Adrenal gland (tissue), 12 donors: Measurements from ENCODE around the gene TBRG4. TPM values are rescaled to one million over a fixed set of nuclear protein-coding genes. Genes with fewer than 3 reads are reported as not detected.

Source experiments
- DNase-seq, 7 donors: peaks; one replicate each; pipeline ENCODE4 v3.0.0-alpha.2; 2019 to 2020
- H3K27ac ChIP-seq, 5 donors: fragments of 200-600 bp; sonication (generic) in 4 of 5; 1 replicate in 3 of 5; 2 replicates in 2 of 5; pipeline versions ENCODE4 v1.5.1 to v1.8.0; 2016 to 2020; ENCODE audit warnings: mild to moderate bottlenecking in 1 of 5
- H3K27me3 ChIP-seq: fragments of 200-600 bp; 2 replicates; pipeline ENCODE4 v1.8.0; 2021
- H3K36me3 ChIP-seq, 2 donors: fragments of 200-600 bp; replicated peaks in 1 of 2; 1 replicate in 1 of 2; 2 replicates in 1 of 2; pipeline versions ENCODE4 v1.5.1 to v1.8.0; 2018 to 2022
- H3K4me1 ChIP-seq, 2 donors: fragments of 200-600 bp; replicated peaks in 1 of 2; 1 replicate in 1 of 2; 2 replicates in 1 of 2; pipeline versions ENCODE4 v1.5.1 to v1.8.0; 2018 to 2021
- H3K4me3 ChIP-seq, 4 donors: fragments of 200-600 bp; sonication (generic) in 3 of 4; one replicate each; pipeline ENCODE4 v1.5.1; 2016 to 2018
- H3K9me3 ChIP-seq, 3 donors: fragments of 200-600 bp; sonication (generic) in 1 of 3; replicated peaks in 1 of 3; 1 replicate in 2 of 3; 2 replicates in 1 of 3; pipeline versions ENCODE4 v1.5.1 to v1.8.0; 2016 to 2021
- CTCF ChIP-seq, 6 experiments: fragments of 450-650 bp in 4 of 6; fragments of 200-600 bp in 2 of 6; sonication (generic) in 1 of 6; IDR thresholded peaks; 1 replicate in 5 of 6; 2 replicates in 1 of 6; pipeline versions ENCODE4 v1.5.1 to v1.8.0; 2016 to 2021; ENCODE audit warnings: antibody characterized with exemption in 6 of 6, mild to moderate bottlenecking in 2 of 6, moderate library complexity in 1 of 6
- POLR2A ChIP-seq, 2 donors: fragments of 450-650 bp; IDR thresholded peaks; one replicate each; pipeline ENCODE4 v1.6.1; 2017; ENCODE audit warnings: antibody characterized with exemption in 2 of 2, mild to moderate bottlenecking in 2 of 2, moderate library complexity in 1 of 2
- WGBS, 4 donors: extraction: QIAGEN DNeasy Blood & Tissue Kit in 2 of 4; methylation state at CpG; one replicate each; pipeline versions ENCODE4 v1.1.5 to v1.1.7; 2013 to 2017; 5-methylcytosine and 5-hydroxymethylcytosine counted together
- intact Hi-C, 2 donors: fragments of 100-400 bp; cut with DNase I; formaldehyde crosslinking; loops; one replicate each; pipeline versions ENCODE4 v1.14.1 to v1.15.0; 2022 to 2023
- polyA plus RNA-seq, 3 donors: library from polyadenylated mRNA; stranded (reverse); fragments of 200-250 nt in 2 of 3; fragments of 350-450 nt in 1 of 3; fragmentation: Illumina TruSeq in 1 of 3; extraction: RNeasy Lipid Tissue Mini Kit (QIAGEN cat#74804) in 1 of 3; gene quantifications; one replicate each; pipeline ENCODE4 v1.2.3, GENCODE V29; 2013 to 2014
- small RNA-seq, 2 donors: library from RNA; depleted of rRNA; stranded (forward); fragments of <200 nt; gene quantifications; one replicate each; pipeline ENCODE3, GENCODE V24; 2016
- total RNA-seq, 9 donors: library from RNA; depleted of rRNA in 4 of 9; stranded (reverse); fragments of >200 nt in 4 of 9; fragments of 120-200 nt in 1 of 9; fragmentation: NEBNext Ultra II Directional in 1 of 9; extraction: Animal tissue kit (Norgen Biotek cat#: 25700) in 1 of 9; gene quantifications; one replicate each; pipeline versions ENCODE4 v1.1.0 to v1.2.4, GENCODE V29; 2013 to 2023
- donor health status: healthy with polysubstance abuse.
- donor health status: Bipolar disorder and iron deficiency.
- donor health status: DM: yes; HTN: yes; CAD: no.
- donor health status: DM: no; HTN: no; CAD: no.
- donor health status: DM: no; HTN: no; CAD: no.
- donor health status: DM: yes; HTN: yes; CAD: no.

Gene TBRG4
- total and polyA plus RNA-seq, 12 donors: 41.4 to 85.8 (median 58.0) TPM

GRCh38 chr7:45053401-45053800, 58.1 kb downstream of the TBRG4 start:
- TF ChIP-seq POLR2A (IDR thresholded peaks at IDR 0.05): no peak
- TF ChIP-seq CTCF (IDR thresholded peaks at IDR 0.05): no peak
- H3K4me3 ChIP-seq: no peak overlapping the region
- DNase-seq: peak in 1 of 7 donors; percentile 42
- H3K36me3 ChIP-seq: peaks cover 0 to 4% of the 10 kb centered on the region in 2 donors
- intact Hi-C loops: no loop called here
- 63 to 97% (median 85%) methylated on average over 4 to 6 of the region's 6 CpGs for WGBS, 4 donors
- H3K27me3 ChIP-seq: no peaks in the 10 kb centered on the region
- H3K27ac ChIP-seq: no peak overlapping the region
- H3K4me1 ChIP-seq: no peaks in the 10 kb centered on the region
- H3K9me3 ChIP-seq: no peaks in the 10 kb centered on the region

- peak in 1 of 7 donors; percentile 30 for DNase-seq
- H3K36me3 ChIP-seq: peaks cover 0 to 5% of the 10 kb centered on the region in 2 donors
- WGBS, 4 donors: 75 to 91% (median 86%) methylated on average over 3 of the region's 3 CpGs
- TF ChIP-seq POLR2A (IDR thresholded peaks at IDR 0.05) (no peak), CTCF (IDR thresholded peaks at IDR 0.05) (no peak)
- no peaks in the 10 kb centered on the region for H3K9me3 ChIP-seq
- H3K4me1 ChIP-seq: no peaks in the 10 kb centered on the region
- intact Hi-C loops: no loop called here
- H3K27ac ChIP-seq: no peak overlapping the region
- H3K27me3 ChIP-seq: no peaks in the 10 kb centered on the region
- no peak overlapping the region for H3K4me3 ChIP-seq
Observed at GRCh38 chr7:45052011-45052410, 59.5 kb downstream of the TBRG4 start.

- 68 to 96% (median 82%) methylated on average over 2 of the region's 2 CpGs for WGBS, 4 donors
Observed at GRCh38 chr7:45050198-45050597, 61.3 kb downstream of the TBRG4 start.

More at GRCh38 chr7:45050198-45050597, 61.3 kb downstream of the TBRG4 start:
- no peaks in the 10 kb centered on the region for H3K4me1 ChIP-seq
- H3K9me3 ChIP-seq: no peaks in the 10 kb centered on the region
- no peak overlapping the region for H3K4me3 ChIP-seq
- H3K27ac ChIP-seq: no peak overlapping the region
- H3K36me3 ChIP-seq: peaks cover 0 to 5% of the 10 kb centered on the region in 2 donors
- no peaks in the 10 kb centered on the region for H3K27me3 ChIP-seq
- peak in 1 of 7 donors; percentile 17 for DNase-seq
- TF ChIP-seq POLR2A (IDR thresholded peaks at IDR 0.05) (no peak), CTCF (IDR thresholded peaks at IDR 0.05) (no peak)
- intact Hi-C loops: no loop called here

Small RNA genes within 50 kb of the gene (small RNA-seq; reads per million reads assigned to genes)
- 7.3 to 14.4 reads per million in 2 donors for gene SNORA5A
- gene SNORA5B: 0 reads per million in 2 donors
- gene SNORA5C: 33.4 to 59.9 reads per million in 2 donors

Other genes starting within 250 kb of the TBRG4 start
- gene PURB, start 226.2 kb downstream of the TBRG4 start, total RNA-seq: 10 to 100 TPM in 7 of 9 donors, 1 to 10 TPM in 2; 9.5 to 23.3 (median 17.1) TPM
- 10 to 100 TPM in 1 of 3 donors, 1 to 10 TPM in 2; 4.6 to 16.4 (median 7.5) TPM for gene PURB, start 226.2 kb downstream of the TBRG4 start, polyA plus RNA-seq
- 1 to 10 TPM in 7 of 9 donors, under 1 TPM in 2; 0.06 to 8.1 (median 3.6) TPM for gene MYO1G, start 132.7 kb downstream of the TBRG4 start, total RNA-seq
- 10 to 100 TPM in 1 of 3 donors, 1 to 10 TPM in 2; 1.0 to 12.8 (median 4.0) TPM for gene MYO1G, start 132.7 kb downstream of the TBRG4 start, polyA plus RNA-seq
- gene CCM2, start 111.5 kb downstream of the TBRG4 start, total RNA-seq: 10 to 100 TPM; 36.1 to 84.5 (median 50.4) TPM
- 10 to 100 TPM; 42.2 to 81.6 (median 72.1) TPM for gene CCM2, start 111.5 kb downstream of the TBRG4 start, polyA plus RNA-seq
- gene NACAD, start 22.7 kb downstream of the TBRG4 start, total RNA-seq: 1 to 10 TPM in 8 of 9 donors, under 1 TPM in 1; 0.93 to 8.4 (median 1.7) TPM
- 10 to 100 TPM in 1 of 3 donors, 1 to 10 TPM in 2; 2.3 to 12.1 (median 3.8) TPM for gene NACAD, start 22.7 kb downstream of the TBRG4 start, polyA plus RNA-seq
- gene RAMP3, start 46.1 kb upstream of the TBRG4 start, total RNA-seq: 100 to 1,000 TPM in 1 of 9 donors, 10 to 100 TPM in 7, 1 to 10 TPM in 1; 5.6 to 134 (median 43.8) TPM
- 10 to 100 TPM; 13.1 to 57.7 (median 33.2) TPM for gene RAMP3, start 46.1 kb upstream of the TBRG4 start, polyA plus RNA-seq